Astrocyte of the spinal cord (primary cell): ENCODE data around the gene EPHB2.
A peak's percentile ranks its signal among the peaks of the same experiment; 100 is the strongest.

ENCODE experiments used
- DNase-seq: peaks from one replicate; pipeline ENCODE4 v3.0.0; 2011; ENCODE audit warnings: low read depth, low spot score
- H3K4me3 ChIP-seq: 2 replicates; pipeline ENCODE4 v1.5.1; 2011; ENCODE audit warnings: low read depth, mild to moderate bottlenecking, low read length, moderate library complexity
- CTCF ChIP-seq: IDR thresholded peaks from 2 replicates; pipeline ENCODE4 v1.5.1; 2012; ENCODE audit warnings: low read depth, mild to moderate bottlenecking, low read length, inconsistent platforms
- in situ Hi-C: cut with HindIII; loops from 2 replicates; pipeline ENCODE4 v1.10.0; 2017; ENCODE audit warnings: low sequenced_read_pairs

Gene EPHB2

GRCh38 chr1:22784737-22785136, 74.1 kb downstream of the EPHB2 start:
- H3K4me3 ChIP-seq, result no peak overlapping the region
- DNase-seq, result no peak
- no peak for TF ChIP-seq CTCF
- in situ Hi-C loops, result no loop called here

GRCh38 chr1:22786101-22786500, 75.5 kb downstream of the EPHB2 start:
- H3K4me3 ChIP-seq, result no peak overlapping the region
- in situ Hi-C loops, result no loop called here
- no peak for DNase-seq
- no peak for TF ChIP-seq CTCF

GRCh38 chr1:22786719-22787489, 76.3 kb downstream of the EPHB2 start:
- H3K4me3 ChIP-seq, result no peak overlapping the region
- TF ChIP-seq CTCF, result no peak
- in situ Hi-C loops, result no loop called here
- no peak for DNase-seq

- no peak for DNase-seq
- in situ Hi-C loops, result no loop called here
- no peak overlapping the region for H3K4me3 ChIP-seq
- TF ChIP-seq CTCF, result no peak
These were observed 77.0 kb downstream of the EPHB2 start for GRCh38 chr1:22787636-22788035.

- in situ Hi-C loops, result no loop called here
- DNase-seq, result no peak
- H3K4me3 ChIP-seq, result no peak overlapping the region
- no peak for TF ChIP-seq CTCF
These were observed 77.6 kb downstream of the EPHB2 start for GRCh38 chr1:22788254-22788661.

GRCh38 chr1:22789356-22789994, 78.8 kb downstream of the EPHB2 start:
- no peak for TF ChIP-seq CTCF
- peak; percentile 45 for DNase-seq
- no peak overlapping the region for H3K4me3 ChIP-seq
- in situ Hi-C loops, result no loop called here
